K562 (cell line): ENCODE measurements around the gene C12orf75. TPM values are rescaled to one million over a fixed set of nuclear protein-coding genes. Genes with fewer than 3 reads are reported as not detected.

Experiments
- CHCHD3 ChIP-seq: fragments of 250-450 bp; sonication (Bioruptor Pico); IDR thresholded peaks from 2 replicates; pipeline ENCODE4 v2.1.2; 2022; ENCODE audit warnings: mild to moderate bottlenecking
- ZNF318 ChIP-seq, 2 experiments: fragments of 450-650 bp; IDR thresholded peaks; 2 replicates each; pipeline ENCODE4 v1.6.1; 2016; ENCODE audit warnings: mild to moderate bottlenecking in 2 of 2, borderline replicate concordance in 1 of 2, low read depth in 1 of 2, moderate library complexity in 1 of 2
- ZNF512 ChIP-seq: IDR thresholded peaks from 2 replicates; pipeline ENCODE4 v1.6.1; 2016; ENCODE audit warnings: missing genetic modification characterization, missing compliant biosample characterization
- polyA plus RNA-seq, 8 experiments: library from polyadenylated mRNA; depleted of rRNA in 4 of 8; stranded (reverse) in 5 of 8; unstranded in 3 of 8; fragments of >200 nt; fragmentation: Nextera tagmentation in 2 of 8; fragmentation: Illumina TruSeq in 1 of 8; extraction: Ambion mirVana in 2 of 8; extraction: Trizol in 1 of 8; gene quantifications; 2 replicates each; pipeline versions ENCODE4 v1.2.1 to v1.2.3, GENCODE V29; 2011 to 2014; ENCODE audit warnings: inconsistent platforms in 1 of 8, missing spikeins in 1 of 8
- total RNA-seq, 7 experiments: library from RNA; depleted of rRNA in 6 of 7; stranded (reverse); fragments of >200 nt in 6 of 7; fragmentation: Illumina TruSeq in 2 of 7; extraction: Trizol in 2 of 7; gene quantifications; 2 replicates each; pipeline versions ENCODE4 v1.2.1 to v1.2.3, GENCODE V29; 2011 to 2021; ENCODE audit warnings: low replicate concordance in 1 of 7

Gene C12orf75
- total and polyA plus RNA-seq, 9 of the 15 experiments (the other 6 are each of a cell fraction or from before 2014, with no cell fraction given) = 0.06 to 0.82 (median 0.26) TPM; not detected in 3

GRCh38 chr12:105347499-105347898 lies 17.0 kb downstream of the C12orf75 start (continued):
- TF ChIP-seq ZNF318 (IDR thresholded peaks at IDR 0.05; ENCODE audit: borderline replicate concordance in 1 of 2, low read depth in 1 of 2) = no peak
- no peak for TF ChIP-seq ZNF512
- no peak for TF ChIP-seq CHCHD3 (CRISPR knock-in tag)
